ENCODE measurements around the gene BCL2L2. TPM values are rescaled to one million over a fixed set of nuclear protein-coding genes. Genes with fewer than 3 reads are reported as not detected.

BCL2L2 gene
- total RNA-seq, 1 donor from 2014 or later = 35.4 TPM

DNA sequence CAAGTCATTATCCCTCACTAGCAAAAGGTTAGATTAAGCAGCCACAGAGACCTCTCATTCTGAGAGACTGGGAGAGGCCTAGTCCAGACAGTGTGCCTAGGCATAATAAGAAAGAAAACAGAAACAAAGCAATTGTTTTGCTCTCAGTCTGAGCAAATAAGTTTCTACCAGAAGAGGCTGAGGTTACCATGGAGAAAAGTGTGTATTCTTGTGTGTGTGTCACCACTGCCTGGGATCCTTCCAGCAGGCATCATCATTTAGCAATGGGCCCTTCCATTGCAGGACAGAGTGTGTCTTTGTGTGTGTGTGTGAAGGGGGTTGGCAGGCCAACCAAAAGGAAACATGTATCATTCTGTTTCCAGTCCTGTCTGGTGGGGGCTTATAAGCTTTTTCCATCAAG lies 54.7 kb downstream of the BCL2L2 start:
- no peak for ATAC-seq
- no peak for DNase-seq (ENCODE audit: missing footprints)
- intact Hi-C loops (cut with DNase I) = no loop called here

Other genes with a start within 250 kb of the BCL2L2 start
- 2.5 TPM for gene CDH24, start 249.3 kb upstream of the BCL2L2 start, total RNA-seq
- 73.9 TPM for gene ACIN1, start 211.7 kb upstream of the BCL2L2 start, total RNA-seq
- gene C14orf119, start 211.3 kb upstream of the BCL2L2 start, total RNA-seq = 22.4 TPM
- not detected for gene CIROP, start 201.8 kb upstream of the BCL2L2 start, total RNA-seq
- not detected for gene CEBPE, start 187.6 kb upstream of the BCL2L2 start, total RNA-seq
- 11.5 TPM for gene SLC7A8, start 123.2 kb upstream of the BCL2L2 start, total RNA-seq
- not detected for gene RNF212B, start 68.9 kb upstream of the BCL2L2 start, total RNA-seq
- gene HOMEZ, start 20.7 kb upstream of the BCL2L2 start, total RNA-seq = 8.0 TPM
- 7.9 TPM for gene PPP1R3E, start 4.0 kb upstream of the BCL2L2 start, total RNA-seq
- 73.7 TPM for gene PABPN1, start 14.6 kb downstream of the BCL2L2 start, total RNA-seq
- 10.1 TPM for gene SLC22A17, start 46.1 kb downstream of the BCL2L2 start, total RNA-seq
- gene EFS, start 58.3 kb downstream of the BCL2L2 start, total RNA-seq = 4.0 TPM
- gene IL25, start 66.0 kb downstream of the BCL2L2 start, total RNA-seq = not detected
- gene CMTM5, start 70.2 kb downstream of the BCL2L2 start, total RNA-seq = 0.92 TPM
- 3,910 TPM for gene MYH6, start 101.4 kb downstream of the BCL2L2 start, total RNA-seq
- 11,833 TPM for gene MYH7, start 128.8 kb downstream of the BCL2L2 start, total RNA-seq
- gene NGDN, start 162.9 kb downstream of the BCL2L2 start, total RNA-seq = 19.8 TPM
- 0.60 TPM for gene ZFHX2, start 244.9 kb downstream of the BCL2L2 start, total RNA-seq
- gene THTPA, start 249.4 kb downstream of the BCL2L2 start, total RNA-seq = 16.0 TPM